ENCODE data around the gene GAL3ST3.
"Not testable (repeated sequence)": the region's sequence is repeated elsewhere in the genome, so short reads cannot be mapped to it uniquely, and the experiment has no call there.

GAL3ST3 gene

GRCh38 chr11:66048547-66049323, at the start of gene GAL3ST3:
TSS of gene GAL3ST3 (minus strand) at chr11:66049161. CDS start at chr11:66045415, 3,746 bp downstream.
- no peak for TF ChIP-seq CTCF (conservative IDR thresholded peaks at IDR 0.05; ENCODE audit: low read length)
- H3K4me3 ChIP-seq (ENCODE audit: low read length): no peak within 1 kb of the TSS
- DNase-seq (ENCODE audit: low read depth): no peak

GRCh38 chr11:66092125-66092524, 43.2 kb upstream of the GAL3ST3 start:
- not testable (repeated sequence) for H3K4me3 ChIP-seq (ENCODE audit: low read length); DNase-seq (ENCODE audit: low read depth)

DNA sequence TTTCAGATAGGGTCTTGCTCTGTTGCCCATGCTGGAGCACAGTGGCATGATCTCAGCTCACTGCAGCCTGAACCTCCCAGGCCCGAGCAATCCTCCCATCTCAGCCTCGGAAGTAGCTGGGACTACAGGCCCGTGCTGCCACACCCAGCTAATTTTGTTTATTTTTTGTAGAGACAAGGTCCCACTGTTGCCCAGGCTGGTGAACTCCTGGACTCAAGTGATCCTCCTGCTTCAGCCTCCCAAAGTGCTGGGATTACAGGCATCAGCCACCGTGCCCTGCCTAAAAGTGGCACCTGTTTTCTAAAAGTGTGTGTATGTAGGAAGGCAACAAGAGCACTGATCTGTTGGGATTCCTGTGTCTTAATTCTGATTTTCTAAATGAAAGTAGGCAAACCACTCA, 41.3 kb upstream of the GAL3ST3 start:
- no peak for TF ChIP-seq CTCF (conservative IDR thresholded peaks at IDR 0.05; ENCODE audit: low read length)
- no peak for DNase-seq (ENCODE audit: low read depth)

GRCh38 chr11:66089067-66089466, 40.1 kb upstream of the GAL3ST3 start:
- no peak for TF ChIP-seq CTCF (conservative IDR thresholded peaks at IDR 0.05; ENCODE audit: low read length)
- no peak for DNase-seq (ENCODE audit: low read depth)
- H3K4me3 ChIP-seq (ENCODE audit: low read length): no peak overlapping the region

More for the DNA sequence above, 41.3 kb upstream of the GAL3ST3 start:
- H3K4me3 ChIP-seq (ENCODE audit: low read length): no peak overlapping the region

DNA sequence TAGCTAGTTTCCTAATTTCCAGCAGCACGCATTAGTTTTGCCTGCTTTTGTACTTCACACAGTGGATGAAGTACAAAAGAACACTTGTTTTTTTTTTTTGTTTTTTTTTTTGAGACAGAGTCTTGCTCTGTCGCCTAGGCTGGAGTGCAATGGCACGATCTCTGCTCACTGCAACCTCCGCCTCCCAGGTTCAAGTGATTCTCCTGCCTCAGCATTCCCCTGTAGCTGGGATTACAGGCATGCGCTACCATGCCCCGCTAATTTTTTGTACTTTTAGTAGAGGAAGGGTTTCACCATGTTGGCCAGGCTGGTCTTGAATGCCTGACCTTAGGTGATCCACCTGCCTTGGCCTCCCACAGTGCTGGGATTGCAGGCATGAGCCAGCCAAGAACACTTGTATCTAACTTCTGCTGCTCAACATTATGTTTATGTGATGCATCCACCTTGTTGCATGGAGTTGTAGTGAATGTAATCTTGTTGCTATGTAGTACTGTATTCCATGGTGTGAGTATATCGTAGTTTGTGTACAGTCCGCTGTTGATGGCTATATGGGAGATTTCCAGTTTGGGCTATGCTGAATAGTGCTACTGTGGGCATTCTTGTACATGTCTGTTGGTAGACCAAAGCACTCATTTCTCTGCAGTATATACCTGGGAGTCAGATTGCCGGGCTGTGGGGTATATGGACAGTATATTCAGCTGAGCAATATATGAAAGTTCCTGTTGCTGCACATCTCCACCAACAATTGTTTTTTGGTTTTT, 38.4 kb upstream of the GAL3ST3 start:
- TF ChIP-seq CTCF (conservative IDR thresholded peaks at IDR 0.05; ENCODE audit: low read length): no peak
- DNase-seq (ENCODE audit: low read depth): no peak
- H3K4me3 ChIP-seq (ENCODE audit: low read length): no peak overlapping the region

DNA sequence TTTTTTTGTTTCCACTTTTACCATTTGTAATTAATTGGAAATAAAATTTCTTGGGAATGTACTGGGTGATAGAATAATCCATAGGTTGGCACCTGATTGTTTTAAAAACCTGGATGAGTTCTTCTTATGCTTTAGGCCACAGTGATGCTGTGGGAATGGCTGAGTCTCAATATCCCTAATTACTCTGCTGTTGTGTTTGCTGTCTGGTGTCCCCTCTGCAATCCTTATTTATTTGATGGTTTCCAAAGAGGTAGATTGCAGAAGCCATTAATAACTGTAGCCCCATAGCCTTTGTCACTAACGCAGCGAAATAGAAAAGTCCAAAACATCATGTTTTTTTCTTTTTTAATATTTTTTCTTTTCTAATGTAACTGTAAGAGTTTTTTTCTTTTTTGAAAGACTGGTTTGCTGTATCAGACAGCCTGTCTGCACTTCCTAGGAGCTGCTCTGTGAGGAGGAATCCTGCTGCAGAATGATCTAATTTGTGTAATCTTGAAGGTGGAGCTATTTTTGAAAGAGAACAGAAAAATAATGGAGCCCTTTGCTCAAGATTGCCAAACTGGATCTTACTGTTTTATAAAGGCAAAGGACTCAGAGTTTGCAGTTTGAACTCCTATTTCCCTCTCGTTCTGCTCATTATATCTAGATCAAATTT, 36.0 kb upstream of the GAL3ST3 start:
- no peak for TF ChIP-seq CTCF (conservative IDR thresholded peaks at IDR 0.05; ENCODE audit: low read length)
- no peak overlapping the region for H3K4me3 ChIP-seq (ENCODE audit: low read length)
- no peak for DNase-seq (ENCODE audit: low read depth)

DNA sequence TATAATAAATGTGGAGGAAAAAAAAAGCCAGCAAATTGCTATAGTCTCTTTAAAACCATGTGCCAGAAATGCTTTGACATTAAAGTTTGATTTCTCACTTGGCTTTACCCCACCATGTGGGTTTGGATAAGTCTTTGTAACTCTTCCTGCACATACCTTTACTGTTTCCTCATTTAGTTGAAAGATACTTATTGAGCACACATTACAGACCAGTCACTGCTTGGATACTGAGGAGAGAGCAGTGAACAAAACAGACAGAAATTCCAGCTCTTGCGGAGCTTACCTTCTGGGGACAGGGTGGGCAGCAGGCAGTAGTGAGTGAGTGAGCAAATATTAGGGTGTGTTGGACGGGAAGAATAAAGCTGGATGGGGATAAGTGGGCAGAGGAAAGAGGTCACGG, 34.8 kb upstream of the GAL3ST3 start:
- H3K4me3 ChIP-seq (ENCODE audit: low read length): no peak overlapping the region
- TF ChIP-seq CTCF (conservative IDR thresholded peaks at IDR 0.05; ENCODE audit: low read length): no peak
- no peak for DNase-seq (ENCODE audit: low read depth)
